ENCODE results near the gene ZSWIM4.

- TF ChIP-seq CTCF (IDR thresholded peaks at IDR 0.05) (no peak), EP300 (IDR thresholded peaks at IDR 0.05) (no peak), POLR2A (IDR thresholded peaks at IDR 0.05) (no peak)
These were observed 36.6 kb downstream of the ZSWIM4 start for GRCh38 chr19:13831537-13832467.

Measured in ovary (tissue), 3 donors.